Breast epithelium (tissue), 3 donors: ENCODE results near the gene AGAP1.

Experiments used
- POLR2A ChIP-seq: fragments of 450-650 bp; IDR thresholded peaks from one replicate; pipeline ENCODE4 v1.6.1; 2016; ENCODE audit warnings: antibody characterized with exemption, mild to moderate bottlenecking, moderate library complexity
- POLR2AphosphoS5 ChIP-seq, 3 donors: sonication (generic); formaldehyde crosslinking; IDR thresholded peaks; one replicate each; pipeline ENCODE4 v1.6.1; 2017; ENCODE audit warnings: antibody characterized with exemption in 3 of 3
- TF ChIP-seq, protein P1 (sequence below), 3 donors: fragments of 450-650 bp; IDR thresholded peaks; one replicate each; pipeline ENCODE4 v1.5.1; 2016 to 2017; ENCODE audit warnings: antibody characterized with exemption in 3 of 3, mild to moderate bottlenecking in 3 of 3, moderate library complexity in 3 of 3

DNA sequence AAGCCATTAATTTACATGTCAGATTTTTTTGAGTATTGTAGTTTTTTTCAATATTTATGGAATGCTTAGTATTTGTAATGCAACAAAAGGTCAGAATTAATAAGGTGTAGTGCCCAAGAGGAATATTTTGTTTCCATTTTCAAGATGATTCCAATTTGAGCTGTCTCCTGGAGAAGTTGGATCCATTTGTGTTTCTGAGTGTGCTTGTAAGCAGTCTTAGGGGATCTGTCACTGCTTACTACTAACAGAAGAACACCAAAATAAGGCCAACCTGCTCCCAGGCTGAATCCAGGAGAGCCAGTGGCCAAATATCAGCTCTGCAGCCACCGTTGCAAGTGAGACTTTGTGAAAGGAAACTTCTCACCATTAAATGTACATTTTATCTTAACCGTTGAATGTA lies 129.9 kb downstream of the AGAP1 start:
- TF ChIP-seq, protein P1, sequence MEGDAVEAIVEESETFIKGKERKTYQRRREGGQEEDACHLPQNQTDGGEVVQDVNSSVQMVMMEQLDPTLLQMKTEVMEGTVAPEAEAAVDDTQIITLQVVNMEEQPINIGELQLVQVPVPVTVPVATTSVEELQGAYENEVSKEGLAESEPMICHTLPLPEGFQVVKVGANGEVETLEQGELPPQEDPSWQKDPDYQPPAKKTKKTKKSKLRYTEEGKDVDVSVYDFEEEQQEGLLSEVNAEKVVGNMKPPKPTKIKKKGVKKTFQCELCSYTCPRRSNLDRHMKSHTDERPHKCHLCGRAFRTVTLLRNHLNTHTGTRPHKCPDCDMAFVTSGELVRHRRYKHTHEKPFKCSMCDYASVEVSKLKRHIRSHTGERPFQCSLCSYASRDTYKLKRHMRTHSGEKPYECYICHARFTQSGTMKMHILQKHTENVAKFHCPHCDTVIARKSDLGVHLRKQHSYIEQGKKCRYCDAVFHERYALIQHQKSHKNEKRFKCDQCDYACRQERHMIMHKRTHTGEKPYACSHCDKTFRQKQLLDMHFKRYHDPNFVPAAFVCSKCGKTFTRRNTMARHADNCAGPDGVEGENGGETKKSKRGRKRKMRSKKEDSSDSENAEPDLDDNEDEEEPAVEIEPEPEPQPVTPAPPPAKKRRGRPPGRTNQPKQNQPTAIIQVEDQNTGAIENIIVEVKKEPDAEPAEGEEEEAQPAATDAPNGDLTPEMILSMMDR (IDR thresholded peaks at IDR 0.05), result no peak
- no peak for TF ChIP-seq POLR2A
- TF ChIP-seq POLR2AphosphoS5 (IDR thresholded peaks at IDR 0.05), result no peak
